H9 (cell line): ENCODE data around the gene C20orf202. TPM values are rescaled to one million over a fixed set of nuclear protein-coding genes. Genes with fewer than 3 reads are reported as not detected.

ENCODE experiments used
- DNase-seq: peaks from one replicate; pipeline ENCODE4 v3.0.0-alpha.2; 2017
- H2AFZ ChIP-seq: one replicate; pipeline ENCODE4 v1.6.1; 2013; ENCODE audit warnings: mild to moderate bottlenecking, low read length, control low read depth, moderate library complexity
- H2AK5ac ChIP-seq: 2 replicates; pipeline ENCODE4 v1.6.1; 2013; ENCODE audit warnings: low read length, control low read depth, mixed read lengths; ENCODE audit not compliant: insufficient read length
- H2BK120ac ChIP-seq: one replicate; pipeline ENCODE4 v1.6.1; 2013; ENCODE audit warnings: low read depth, mild to moderate bottlenecking, low read length, control low read depth, inconsistent platforms; ENCODE audit not compliant: poor library complexity, severe bottlenecking
- H2BK12ac ChIP-seq: 2 replicates; pipeline ENCODE4 v1.6.1; 2013; ENCODE audit warnings: low read length, control low read depth, mixed read lengths, low read depth; ENCODE audit not compliant: insufficient read length
- H2BK15ac ChIP-seq: 2 replicates; pipeline ENCODE4 v1.6.1; 2013; ENCODE audit warnings: low read depth, low read length, control low read depth
- H2BK20ac ChIP-seq: one replicate; pipeline ENCODE4 v1.6.1; 2013; ENCODE audit warnings: low read depth, mild to moderate bottlenecking, low read length, control low read depth, inconsistent platforms; ENCODE audit not compliant: poor library complexity, severe bottlenecking
- H2BK5ac ChIP-seq: 2 replicates; pipeline ENCODE4 v1.6.1; 2013; ENCODE audit warnings: low read length, control low read depth, mixed read lengths; ENCODE audit not compliant: insufficient read length
- H3K14ac ChIP-seq: 2 replicates; pipeline ENCODE4 v1.6.1; 2013; ENCODE audit warnings: low read length, control low read depth; ENCODE audit not compliant: insufficient read depth
- H3K18ac ChIP-seq: 2 replicates; pipeline ENCODE4 v1.6.1; 2013; ENCODE audit warnings: low read depth, mild to moderate bottlenecking, mixed read lengths, low read length, control low read depth; ENCODE audit not compliant: insufficient read length
- H3K23ac ChIP-seq: 2 replicates; pipeline ENCODE4 v1.6.1; 2013; ENCODE audit warnings: low read length, control low read depth, mixed read lengths, low read depth; ENCODE audit not compliant: insufficient read length
- H3K23me2 ChIP-seq: 2 replicates; pipeline ENCODE4 v1.6.1; 2013; ENCODE audit warnings: low read depth, mild to moderate bottlenecking, mixed read lengths, low read length, control low read depth; ENCODE audit not compliant: insufficient read length, poor library complexity, severe bottlenecking
- H3K27ac ChIP-seq: 2 replicates; pipeline ENCODE4 v1.5.1; 2013; ENCODE audit warnings: low read length, control low read depth, mixed read lengths, low read depth; ENCODE audit not compliant: insufficient read length
- H3K27me3 ChIP-seq: 2 replicates; pipeline ENCODE4 v1.6.1; 2013; ENCODE audit warnings: low read length, control low read depth, inconsistent platforms; ENCODE audit not compliant: insufficient read depth
- H3K4ac ChIP-seq: 2 replicates; pipeline ENCODE4 v1.6.1; 2013; ENCODE audit warnings: low read depth, mild to moderate bottlenecking, control low read depth, inconsistent platforms, low read length, moderate library complexity
- H3K4me1 ChIP-seq: 2 replicates; pipeline ENCODE4 v1.6.1; 2013; ENCODE audit warnings: low read length, control low read depth, inconsistent platforms; ENCODE audit not compliant: insufficient read depth
- H3K4me2 ChIP-seq: 2 replicates; pipeline ENCODE4 v1.6.1; 2013; ENCODE audit warnings: low read length, control low read depth, mixed read lengths; ENCODE audit not compliant: insufficient read length, insufficient read depth
- H3K56ac ChIP-seq: 2 replicates; pipeline ENCODE4 v1.6.1; 2013; ENCODE audit warnings: low read depth, mild to moderate bottlenecking, mixed read lengths, low read length, control low read depth; ENCODE audit not compliant: insufficient read length
- H3K79me1 ChIP-seq: 2 replicates; pipeline ENCODE4 v1.6.1; 2013; ENCODE audit warnings: low read depth, mild to moderate bottlenecking, moderate library complexity, low read length, control low read depth, inconsistent platforms; ENCODE audit not compliant: insufficient read depth, poor library complexity, severe bottlenecking
- H3K79me2 ChIP-seq: 2 replicates; pipeline ENCODE4 v1.6.1; 2013; ENCODE audit warnings: low read length, control low read depth, inconsistent platforms; ENCODE audit not compliant: insufficient read depth
- H3K9ac ChIP-seq: 2 replicates; pipeline ENCODE4 v1.6.1; 2013; ENCODE audit warnings: low read length, control low read depth, mixed read lengths; ENCODE audit not compliant: insufficient read length; ENCODE audit errors: extremely low read depth
- H3K9me3 ChIP-seq: one replicate; pipeline ENCODE4 v1.6.1; 2013; ENCODE audit warnings: low read depth, low read length, inconsistent platforms; ENCODE audit not compliant: control insufficient read depth
- H3T11ph ChIP-seq: one replicate; pipeline ENCODE4 v1.6.1; 2013; ENCODE audit warnings: mild to moderate bottlenecking, low read length, control low read depth, inconsistent platforms
- H4K20me1 ChIP-seq: one replicate; pipeline ENCODE4 v1.6.1; 2013; ENCODE audit not compliant: control insufficient read depth, insufficient read length, insufficient read depth
- H4K5ac ChIP-seq: 2 replicates; pipeline ENCODE4 v1.6.1; 2013; ENCODE audit warnings: low read depth, mild to moderate bottlenecking, mixed read lengths, low read length, control low read depth; ENCODE audit not compliant: insufficient read length
- H4K8ac ChIP-seq: replicated peaks from 2 replicates; pipeline ENCODE4 v1.6.1; 2013; ENCODE audit warnings: low read length, control low read depth, mixed read lengths, low read depth; ENCODE audit not compliant: insufficient read length
- H4K91ac ChIP-seq: 2 replicates; pipeline ENCODE4 v1.6.1; 2013; ENCODE audit warnings: low read depth, mild to moderate bottlenecking, moderate library complexity, mixed read lengths, low read length, control low read depth; ENCODE audit not compliant: insufficient read length
- H3K27ac Mint-ChIP-seq, 3 experiments: 2 replicates in 2 of 3; 3 replicates in 1 of 3; pipeline ENCODE4 v1.8.0; 2020 to 2021; ENCODE audit warnings: mixed read lengths in 3 of 3, mild to moderate bottlenecking in 1 of 3, moderate library complexity in 1 of 3
- H3K27me3 Mint-ChIP-seq: 2 replicates; pipeline ENCODE4 v1.8.0; 2021; ENCODE audit warnings: low read depth, mild to moderate bottlenecking, moderate library complexity, mixed read lengths
- H3K36me3 Mint-ChIP-seq, 3 experiments: 2 replicates in 2 of 3; 3 replicates in 1 of 3; pipeline ENCODE4 v1.8.0; 2020 to 2021; ENCODE audit warnings: low read depth in 3 of 3, mixed read lengths in 3 of 3; ENCODE audit not compliant: insufficient read depth in 1 of 3
- H3K4me1 Mint-ChIP-seq, 2 experiments: 2 replicates each; pipeline ENCODE4 v1.8.0; 2020; ENCODE audit warnings: mixed read lengths in 2 of 2
- H3K4me3 Mint-ChIP-seq, 2 experiments: 2 replicates in 1 of 2; 3 replicates in 1 of 2; pipeline ENCODE4 v1.8.0; 2020 to 2021; ENCODE audit warnings: mild to moderate bottlenecking in 2 of 2, mixed read lengths in 2 of 2, moderate library complexity in 1 of 2
- H3K9me3 Mint-ChIP-seq, 2 experiments: 2 replicates in 1 of 2; 3 replicates in 1 of 2; pipeline ENCODE4 v1.8.0; 2020; ENCODE audit warnings: mild to moderate bottlenecking in 2 of 2, mixed read lengths in 2 of 2, moderate library complexity in 1 of 2
- WGBS: extraction: QIAGEN DNeasy Blood & Tissue Kit; methylation state at CpG from one replicate; pipeline ENCODE4 v1.1.7; 2013; ENCODE audit warnings: missing lambda C conversion rate, low lambda C conversion rate, mixed read lengths; ENCODE audit not compliant: insufficient read length; ENCODE audit errors: extremely low coverage; 5-methylcytosine and 5-hydroxymethylcytosine counted together
- total RNA-seq: library from RNA; stranded (reverse); gene quantifications from 2 replicates; pipeline ENCODE4 v1.2.1, GENCODE V29; 2021
- TF ChIP-seq, protein P1 (sequence below): fragments of 200-600 bp; sonication (generic); conservative IDR thresholded peaks from 3 replicates; pipeline ENCODE4 v1.8.0; 2021; ENCODE audit warnings: antibody characterized with exemption, mild to moderate bottlenecking

Gene C20orf202
- total RNA-seq, 1 experiment from 2014 or later, result 0.13 TPM

DNA sequence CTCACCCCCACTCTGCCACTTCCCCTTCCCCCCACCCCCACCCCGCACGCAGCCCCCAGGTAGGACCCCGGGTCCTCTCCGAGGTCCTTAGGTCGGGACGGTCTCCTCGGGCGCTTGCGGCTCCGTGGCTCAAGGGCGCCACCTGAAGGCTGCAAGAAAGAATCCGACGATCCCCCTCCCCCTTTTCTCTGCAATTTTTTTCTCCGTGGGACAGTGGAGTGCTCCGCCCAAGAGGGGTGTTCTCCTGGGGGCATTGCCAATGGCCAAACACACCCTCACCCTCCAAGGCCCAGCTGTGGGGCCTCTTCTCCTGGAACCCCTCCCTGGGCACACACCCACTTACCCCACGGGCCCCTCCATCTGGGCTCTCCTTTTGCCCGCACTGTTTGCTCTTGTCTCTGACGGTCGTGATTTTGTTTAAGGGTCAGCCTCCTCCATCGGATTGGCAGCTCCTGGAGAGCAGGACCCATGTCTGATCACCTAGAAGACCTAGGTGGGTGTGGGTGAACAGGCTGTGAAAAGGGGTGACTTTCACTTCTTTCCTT, 17.4 kb upstream of the C20orf202 start:
- H3K4me1 Mint-ChIP-seq, result peaks cover 18 to 30% of the 10 kb centered on the region in 2 experiments

More for the DNA sequence above, 17.4 kb upstream of the C20orf202 start:
- H3K9ac ChIP-seq, result no peak overlapping the region
- H3K27me3 ChIP-seq, result peaks cover 16% of the 10 kb centered on the region; the same call in 1 of the 2 replicates
- Mint-ChIP-seq H3K4me3 (peak overlapping the region; percentile 69 to 71), H3K36me3 (peaks cover 0 to 5% (median 3%) of the 10 kb centered on the region in 3 experiments; a peak in 2 of 7 replicates), H3K27me3 (peaks cover 56% of the 10 kb centered on the region), H3K9me3 (no peaks in the 10 kb centered on the region; a peak in 2 of 5 replicates), H3K27ac (no peak overlapping the region)
- H3K18ac ChIP-seq, result no peak overlapping the region
- no peak overlapping the region for H2BK5ac ChIP-seq
- no peaks in the 10 kb centered on the region for H3K9me3 ChIP-seq
- no peaks in the 10 kb centered on the region for H4K20me1 ChIP-seq
- H2BK20ac ChIP-seq, result no peak overlapping the region
- no peak overlapping the region for H3T11ph ChIP-seq
- H3K4me1 ChIP-seq, result peaks cover 12% of the 10 kb centered on the region; the same call in 1 of the 2 replicates
- H3K23ac ChIP-seq, result no peak overlapping the region
- no peak overlapping the region for H3K56ac ChIP-seq
- no peaks in the 10 kb centered on the region for H3K79me1 ChIP-seq
- TF ChIP-seq, protein P1, sequence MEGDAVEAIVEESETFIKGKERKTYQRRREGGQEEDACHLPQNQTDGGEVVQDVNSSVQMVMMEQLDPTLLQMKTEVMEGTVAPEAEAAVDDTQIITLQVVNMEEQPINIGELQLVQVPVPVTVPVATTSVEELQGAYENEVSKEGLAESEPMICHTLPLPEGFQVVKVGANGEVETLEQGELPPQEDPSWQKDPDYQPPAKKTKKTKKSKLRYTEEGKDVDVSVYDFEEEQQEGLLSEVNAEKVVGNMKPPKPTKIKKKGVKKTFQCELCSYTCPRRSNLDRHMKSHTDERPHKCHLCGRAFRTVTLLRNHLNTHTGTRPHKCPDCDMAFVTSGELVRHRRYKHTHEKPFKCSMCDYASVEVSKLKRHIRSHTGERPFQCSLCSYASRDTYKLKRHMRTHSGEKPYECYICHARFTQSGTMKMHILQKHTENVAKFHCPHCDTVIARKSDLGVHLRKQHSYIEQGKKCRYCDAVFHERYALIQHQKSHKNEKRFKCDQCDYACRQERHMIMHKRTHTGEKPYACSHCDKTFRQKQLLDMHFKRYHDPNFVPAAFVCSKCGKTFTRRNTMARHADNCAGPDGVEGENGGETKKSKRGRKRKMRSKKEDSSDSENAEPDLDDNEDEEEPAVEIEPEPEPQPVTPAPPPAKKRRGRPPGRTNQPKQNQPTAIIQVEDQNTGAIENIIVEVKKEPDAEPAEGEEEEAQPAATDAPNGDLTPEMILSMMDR, result peak; percentile 74
- DNase-seq, result peak; percentile 82
- H4K91ac ChIP-seq, result no peak overlapping the region
- no peak overlapping the region for H2BK12ac ChIP-seq
- no peaks in the 10 kb centered on the region for H3K79me2 ChIP-seq
- no peak overlapping the region for H3K27ac ChIP-seq
- H2BK120ac ChIP-seq, result no peak overlapping the region
- no peak overlapping the region for H2BK15ac ChIP-seq
- peaks cover 4% of the 10 kb centered on the region for H3K23me2 ChIP-seq
- no peak overlapping the region for H2AK5ac ChIP-seq
- WGBS, result no CpG with 5 or more reads among the region's 20 CpGs
- no peak overlapping the region; the same call in 1 of the 2 replicates for H3K14ac ChIP-seq
- H3K4ac ChIP-seq, result no peak overlapping the region
- no peak overlapping the region for H2AFZ ChIP-seq
- H4K5ac ChIP-seq, result no peak overlapping the region
- H3K4me2 ChIP-seq, result no peak overlapping the region
- no peak overlapping the region for H4K8ac ChIP-seq
